K562 (cell line): ENCODE measurements around the gene SSBP2. TPM values are rescaled to one million over a fixed set of nuclear protein-coding genes. Genes with fewer than 3 reads are reported as not detected.

Source experiments
- AFF1 ChIP-seq, 2 experiments: fragments of 450-650 bp; IDR thresholded peaks; 2 replicates each; pipeline ENCODE4 v1.6.1; 2018; ENCODE audit warnings: mild to moderate bottlenecking in 2 of 2, low read depth in 1 of 2; ENCODE audit not compliant: partially characterized antibody in 2 of 2
- BRD4 ChIP-seq: fragments of 200-600 bp; sonication (generic); IDR thresholded peaks from 2 replicates; pipeline ENCODE4 v1.6.1; 2017; ENCODE audit warnings: inconsistent platforms
- COPS2 ChIP-seq: fragments of 450-650 bp; conservative IDR thresholded peaks from 2 replicates; pipeline ENCODE4 v1.6.1; 2016; ENCODE audit warnings: mild to moderate bottlenecking, moderate library complexity
- CREM ChIP-seq: IDR thresholded peaks from 2 replicates; pipeline ENCODE4 v1.6.1; 2014; ENCODE audit warnings: antibody characterized with exemption, low read depth
- HCFC1 ChIP-seq: IDR thresholded peaks from 2 replicates; pipeline ENCODE4 v1.6.1; 2012; ENCODE audit warnings: low read depth, low read length, improper control_type of control experiment
- NKRF ChIP-seq: fragments of 450-650 bp; IDR thresholded peaks from 2 replicates; pipeline ENCODE4 v1.6.1; 2016; ENCODE audit warnings: borderline replicate concordance
- PATZ1 ChIP-seq: fragments of 250-450 bp; sonication (Bioruptor Pico); IDR thresholded peaks from 2 replicates; pipeline ENCODE4 v1.5.0; 2020; ENCODE audit warnings: mild to moderate bottlenecking, borderline replicate concordance
- SRF ChIP-seq, 2 experiments: fragments of 250-450, 450-650 bp in 1 of 2; sonication (Bioruptor Pico) in 1 of 2; sonication (generic) in 1 of 2; formaldehyde crosslinking; IDR thresholded peaks; 2 replicates each; pipeline versions ENCODE4 v1.5.0 to v1.5.1; 2020 to 2022; ENCODE audit warnings: mild to moderate bottlenecking in 1 of 2, missing genetic modification reagents in 1 of 2
- TFE3 ChIP-seq: fragments of 450-650 bp; formaldehyde crosslinking; IDR thresholded peaks from 2 replicates; pipeline ENCODE4 v1.4.0; 2020; ENCODE audit warnings: mild to moderate bottlenecking, mixed read lengths
- TRIM24 ChIP-seq, 2 experiments: fragments of 450-650 bp; IDR thresholded peaks; 2 replicates each; pipeline ENCODE4 v1.6.1; 2016
- ZMIZ1 ChIP-seq, 2 experiments: fragments of 150-350 bp in 1 of 2; IDR thresholded peaks; 2 replicates each; pipeline ENCODE4 v1.6.1; 2012 to 2016; ENCODE audit warnings: low read depth in 2 of 2, low read length in 2 of 2, mild to moderate bottlenecking in 1 of 2, moderate library complexity in 1 of 2
- ZNF217 ChIP-seq: sonication (generic); formaldehyde crosslinking; IDR thresholded peaks from 2 replicates; pipeline ENCODE4 v1.8.0; 2022; ENCODE audit warnings: mild to moderate bottlenecking, missing genetic modification reagents
- polyA plus RNA-seq, 8 experiments: library from polyadenylated mRNA; depleted of rRNA in 4 of 8; stranded (reverse) in 5 of 8; unstranded in 3 of 8; fragments of >200 nt; fragmentation: Nextera tagmentation in 2 of 8; fragmentation: Illumina TruSeq in 1 of 8; extraction: Ambion mirVana in 2 of 8; extraction: Trizol in 1 of 8; gene quantifications; 2 replicates each; pipeline versions ENCODE4 v1.2.1 to v1.2.3, GENCODE V29; 2011 to 2014; ENCODE audit warnings: inconsistent platforms in 1 of 8, missing spikeins in 1 of 8
- total RNA-seq, 7 experiments: library from RNA; depleted of rRNA in 6 of 7; stranded (reverse); fragments of >200 nt in 6 of 7; fragmentation: Illumina TruSeq in 2 of 7; extraction: Trizol in 2 of 7; gene quantifications; 2 replicates each; pipeline versions ENCODE4 v1.2.1 to v1.2.3, GENCODE V29; 2011 to 2021; ENCODE audit warnings: low replicate concordance in 1 of 7

Gene SSBP2
- total and polyA plus RNA-seq, 9 of the 15 experiments (the other 6 are each of a cell fraction or from before 2014, with no cell fraction given) = 22.3 to 133 (median 42.1) TPM

GRCh38 chr5:81751009-81751835 is at the start of gene SSBP2 (continued):
- no peak for TF ChIP-seq NKRF
- TF ChIP-seq HCFC1 = peak; percentile 52
- peak; percentile 51 for TF ChIP-seq CREM
- TF ChIP-seq SRF (CRISPR knock-in tag; IDR thresholded peaks at IDR 0.05) = no peak; a peak in 1 of 4 replicates
- TF ChIP-seq AFF1 (IDR thresholded peaks at IDR 0.05; ENCODE audit: low read depth in 1 of 2, partially characterized antibody in 2 of 2) = peak in 1 of 2 experiments; percentile 90
- no peak for TF ChIP-seq PATZ1 (CRISPR knock-in tag)
- no peak for TF ChIP-seq ZNF217 (CRISPR knock-in tag)
- peak; percentile 15 to 67; a peak in 3 of 4 replicates for TF ChIP-seq TRIM24 (IDR thresholded peaks at IDR 0.05)
- no peak for TF ChIP-seq COPS2
- peak; percentile 73; the same call in 1 of the 2 replicates for TF ChIP-seq BRD4
- peak in 1 of 2 experiments; percentile 79; a peak in 1 of 4 replicates for TF ChIP-seq ZMIZ1 (IDR thresholded peaks at IDR 0.05; ENCODE audit: low read depth in 2 of 2, low read length in 2 of 2)
- no peak for TF ChIP-seq TFE3
